ENCODE measurements around the gene OPN1LW. TPM values are rescaled to one million over a fixed set of nuclear protein-coding genes. Genes with fewer than 3 reads are reported as not detected.

OPN1LW gene
- total and polyA plus RNA-seq, 2 donors (not counting 1 experiment from before 2014, with no cell fraction given), result not detected

GRCh38 chrX:154114652-154115051, 29.4 kb upstream of the OPN1LW start:
- intact Hi-C loops (cut with micrococcal nuclease), result no loop called here
- WGBS (ENCODE audit: insufficient coverage), result 100% methylated on average over 3 of the region's 5 CpGs
- Histone ChIP-seq H4K20me1 (ENCODE audit: control insufficient read depth, insufficient read depth, low read length, poor library complexity, severe bottlenecking) (no peaks in the 10 kb centered on the region), H2AFZ (ENCODE audit: insufficient read depth, low read depth, low read length, poor library complexity, severe bottlenecking) (no peak overlapping the region), H3K4me2 (replicated peaks; ENCODE audit: low read depth, low read length, poor library complexity, severe bottlenecking) (no peak overlapping the region), H3K27me3 (replicated peaks in 1 of 4; ENCODE audit: control extremely low read depth in 1 of 4, control insufficient read depth in 3 of 4, insufficient read depth in 4 of 4, low read length in 3 of 4) (no peaks in the 10 kb centered on the region), H3K4me3 (ENCODE audit: control extremely low read depth in 1 of 5, extremely low read depth in 1 of 5, insufficient read depth in 1 of 5, low read depth in 2 of 5, low read length in 4 of 5) (no peak overlapping the region), H3K36me3 (replicated peaks in 1 of 2; ENCODE audit: control extremely low read depth in 1 of 2, control insufficient read depth in 1 of 2, extremely low read depth in 1 of 2, insufficient read depth in 2 of 2, low read length in 1 of 2) (no peaks in the 10 kb centered on the region), H3K27ac (ENCODE audit: low read length in 2 of 2) (no peak overlapping the region), H3K9me3 (ENCODE audit: control extremely low read depth in 1 of 3, control insufficient read depth in 2 of 3, insufficient read depth in 1 of 3, low read length in 2 of 3) (no peaks in the 10 kb centered on the region), H3K79me2 (ENCODE audit: control insufficient read depth, insufficient read depth, low read length) (no peaks in the 10 kb centered on the region), H3K4me1 (ENCODE audit: control insufficient read depth in 2 of 2, insufficient read depth in 2 of 2, low read length in 2 of 2) (no peaks in the 10 kb centered on the region), H3K9ac (ENCODE audit: low read length) (no peak overlapping the region)
- ATAC-seq (ENCODE audit: low read depth) (no peak), DNase-seq (no peak)
- Mint-ChIP-seq H3K4me3 (no peak overlapping the region), H3K4me1 (peaks cover 4% of the 10 kb centered on the region), H3K9me3 (ENCODE audit: insufficient read depth) (no peaks in the 10 kb centered on the region), H3K27ac (no peak overlapping the region), H3K27me3 (no peaks in the 10 kb centered on the region)
- ChIA-PET CTCF (no interaction called here), POLR2A (no interaction called here)
- TF ChIP-seq EZH2 (IDR thresholded peaks at IDR 0.05; ENCODE audit: borderline replicate concordance, insufficient read depth, low read depth, low read length, poor library complexity, severe bottlenecking), result no peak
- no peak for TF ChIP-seq CTCF (IDR thresholded peaks at IDR 0.05)

- Histone ChIP-seq H3K9ac (ENCODE audit: low read length) (no peak overlapping the region), H2AFZ (ENCODE audit: insufficient read depth, low read depth, low read length, poor library complexity, severe bottlenecking) (no peak overlapping the region), H3K4me2 (replicated peaks; ENCODE audit: low read depth, low read length, poor library complexity, severe bottlenecking) (no peak overlapping the region), H4K20me1 (ENCODE audit: control insufficient read depth, insufficient read depth, low read length, poor library complexity, severe bottlenecking) (no peaks in the 10 kb centered on the region), H3K4me3 (ENCODE audit: control extremely low read depth in 1 of 5, extremely low read depth in 1 of 5, insufficient read depth in 1 of 5, low read depth in 2 of 5, low read length in 4 of 5) (no peak overlapping the region), H3K27me3 (replicated peaks in 1 of 4; ENCODE audit: control extremely low read depth in 1 of 4, control insufficient read depth in 3 of 4, insufficient read depth in 4 of 4, low read length in 3 of 4) (no peaks in the 10 kb centered on the region), H3K79me2 (ENCODE audit: control insufficient read depth, insufficient read depth, low read length) (no peaks in the 10 kb centered on the region), H3K36me3 (replicated peaks in 1 of 2; ENCODE audit: control extremely low read depth in 1 of 2, control insufficient read depth in 1 of 2, extremely low read depth in 1 of 2, insufficient read depth in 2 of 2, low read length in 1 of 2) (no peaks in the 10 kb centered on the region), H3K27ac (ENCODE audit: low read length in 2 of 2) (no peak overlapping the region), H3K4me1 (ENCODE audit: control insufficient read depth in 2 of 2, insufficient read depth in 2 of 2, low read length in 2 of 2) (no peaks in the 10 kb centered on the region), H3K9me3 (ENCODE audit: control extremely low read depth in 1 of 3, control insufficient read depth in 2 of 3, insufficient read depth in 1 of 3, low read length in 2 of 3) (no peaks in the 10 kb centered on the region)
- Mint-ChIP-seq H3K27me3 (no peaks in the 10 kb centered on the region), H3K4me1 (peaks cover 4% of the 10 kb centered on the region), H3K27ac (no peak overlapping the region), H3K4me3 (no peak overlapping the region), H3K9me3 (ENCODE audit: insufficient read depth) (no peaks in the 10 kb centered on the region)
- no peak for TF ChIP-seq CTCF (IDR thresholded peaks at IDR 0.05)
- TF ChIP-seq EZH2 (IDR thresholded peaks at IDR 0.05; ENCODE audit: borderline replicate concordance, insufficient read depth, low read depth, low read length, poor library complexity, severe bottlenecking), result no peak
- DNase-seq (no peak), ATAC-seq (ENCODE audit: low read depth) (no peak)
- intact Hi-C loops (cut with micrococcal nuclease), result no loop called here
- CTCF ChIA-PET, result no interaction called here
- POLR2A ChIA-PET, result no interaction called here
- 95% methylated on average over 4 of the region's 10 CpGs for WGBS (ENCODE audit: insufficient coverage)
Observed at GRCh38 chrX:154115071-154115470, 29.0 kb upstream of the OPN1LW start.

Data from B cell (primary cell).